CD4-positive, alpha-beta memory T cell (primary cell): ENCODE results near the gene RTL9. TPM values are rescaled to one million over a fixed set of nuclear protein-coding genes. Genes with fewer than 3 reads are reported as not detected.

Experiments
- CTCF ChIA-PET: fragments of 350-600 bp; sonication (Branson Sonifier 250); formaldehyde crosslinking; loops from one replicate; lab custom pipeline; 2021; ENCODE audit warnings: inconsistent platforms; ENCODE audit not compliant: partially characterized antibody; lab: Charles Lee
- POLR2A ChIA-PET: fragments of 350-600 bp; sonication (Branson Sonifier 250); formaldehyde crosslinking; loops from one replicate; lab custom pipeline; 2021; ENCODE audit not compliant: partially characterized antibody; lab: Charles Lee
- DNase-seq, 5 donors: peaks; one replicate each; pipeline versions ENCODE4 v3.0.0 to v3.0.0-alpha.2; 2020 to 2022; ENCODE audit warnings: mixed read lengths in 1 of 5
- H3K27ac ChIP-seq: one replicate; pipeline ENCODE4 v1.7.0; 2013; ENCODE audit warnings: low read depth, low read length
- H3K27me3 ChIP-seq: 2 replicates; pipeline ENCODE4 v1.7.0; 2013; ENCODE audit warnings: mild to moderate bottlenecking, low read length, moderate library complexity; ENCODE audit not compliant: insufficient read depth
- H3K36me3 ChIP-seq: 2 replicates; pipeline ENCODE4 v1.7.0; 2013; ENCODE audit warnings: mild to moderate bottlenecking, low read length, moderate library complexity; ENCODE audit not compliant: insufficient read depth
- H3K4me1 ChIP-seq: 2 replicates; pipeline ENCODE4 v1.7.0; 2013; ENCODE audit warnings: mild to moderate bottlenecking, low read length, moderate library complexity; ENCODE audit not compliant: insufficient read depth
- H3K4me3 ChIP-seq, 2 donors: one replicate each; pipeline ENCODE4 v1.7.0; 2013; ENCODE audit warnings: low read length in 2 of 2, mild to moderate bottlenecking in 1 of 2
- H3K9me3 ChIP-seq, 2 donors: one replicate each; pipeline ENCODE4 v1.7.0; 2013; ENCODE audit warnings: low read length in 2 of 2, control low read depth in 1 of 2; ENCODE audit not compliant: control insufficient read depth in 1 of 2
- H3K27ac Mint-ChIP-seq, 7 donors: one replicate each; pipeline ENCODE4 v1.8.0; 2020 to 2021; ENCODE audit warnings: mixed read lengths in 7 of 7, mild to moderate bottlenecking in 6 of 7, inconsistent platforms in 3 of 7, moderate library complexity in 3 of 7
- H3K27me3 Mint-ChIP-seq, 2 donors: one replicate each; pipeline ENCODE4 v1.8.0; 2020 to 2021; ENCODE audit warnings: mixed read lengths in 2 of 2
- H3K36me3 Mint-ChIP-seq, 2 donors: one replicate each; pipeline ENCODE4 v1.8.0; 2020 to 2021; ENCODE audit warnings: mixed read lengths in 2 of 2, inconsistent platforms in 1 of 2, mild to moderate bottlenecking in 1 of 2
- H3K4me1 Mint-ChIP-seq, 4 donors: one replicate each; pipeline ENCODE4 v1.8.0; 2020 to 2021; ENCODE audit warnings: mixed read lengths in 4 of 4, mild to moderate bottlenecking in 1 of 4
- H3K4me3 Mint-ChIP-seq, 8 donors: one replicate each; pipeline ENCODE4 v1.8.0; 2020 to 2021; ENCODE audit warnings: mixed read lengths in 8 of 8, mild to moderate bottlenecking in 7 of 8, moderate library complexity in 6 of 8, inconsistent platforms in 3 of 8
- H3K9me3 Mint-ChIP-seq, 8 donors: one replicate each; pipeline ENCODE4 v1.8.0; 2020 to 2021; ENCODE audit warnings: mixed read lengths in 8 of 8, mild to moderate bottlenecking in 5 of 8, inconsistent platforms in 3 of 8, moderate library complexity in 1 of 8
- intact Hi-C: fragments of 100-400 bp; cut with micrococcal nuclease; formaldehyde crosslinking; loops from one replicate; pipeline ENCODE4 v1.15.1; 2023
- polyA plus RNA-seq, 2 donors: library from polyadenylated mRNA; unstranded; fragments of 300-500 nt; fragmentation: Illumina TruSeq; gene quantifications; one replicate each; pipeline ENCODE4 v1.2.3, GENCODE V29; 2021
- total RNA-seq, 2 experiments: library from RNA; stranded (reverse); gene quantifications; one replicate each; pipeline ENCODE4 v1.2.3, GENCODE V29; 2021

RTL9 gene
- not detected for total RNA-seq
- not detected for polyA plus RNA-seq

DNA sequence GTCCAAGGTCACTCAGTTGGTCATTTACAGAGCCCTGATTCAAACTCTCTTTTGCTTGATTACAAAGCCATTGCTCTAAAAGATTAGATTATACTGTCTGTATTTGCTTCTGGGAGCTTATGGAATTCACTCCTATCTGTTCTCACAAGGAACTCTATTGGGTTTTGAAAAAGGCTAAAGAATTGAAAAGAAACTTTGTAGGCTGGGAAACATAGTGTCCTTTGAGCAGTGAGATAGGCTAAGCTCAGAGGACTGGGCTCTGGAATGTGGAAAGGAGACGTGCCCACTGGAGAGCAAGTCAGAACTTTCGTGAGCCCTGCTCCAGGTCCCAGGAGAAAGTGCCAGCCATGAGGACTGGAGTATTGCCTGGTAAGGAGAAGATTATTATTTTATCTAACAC is at the start of gene RTL9:
Gene RTL9, plus strand, starts transcription at position 301 of the 400 bp plus-strand sequence. CDS start 91,770 bp downstream, outside the sequence.
- ChIA-PET POLR2A (no interaction called here), CTCF (interaction anchor here (1.2 kb wide), 2 partner anchors 190 to 202 kb away, joined by 3 to 4 read pairs; no protein-coding TSS in a partner anchor)
- no peak within 1 kb of the TSS for H3K4me3 Mint-ChIP-seq

DNA sequence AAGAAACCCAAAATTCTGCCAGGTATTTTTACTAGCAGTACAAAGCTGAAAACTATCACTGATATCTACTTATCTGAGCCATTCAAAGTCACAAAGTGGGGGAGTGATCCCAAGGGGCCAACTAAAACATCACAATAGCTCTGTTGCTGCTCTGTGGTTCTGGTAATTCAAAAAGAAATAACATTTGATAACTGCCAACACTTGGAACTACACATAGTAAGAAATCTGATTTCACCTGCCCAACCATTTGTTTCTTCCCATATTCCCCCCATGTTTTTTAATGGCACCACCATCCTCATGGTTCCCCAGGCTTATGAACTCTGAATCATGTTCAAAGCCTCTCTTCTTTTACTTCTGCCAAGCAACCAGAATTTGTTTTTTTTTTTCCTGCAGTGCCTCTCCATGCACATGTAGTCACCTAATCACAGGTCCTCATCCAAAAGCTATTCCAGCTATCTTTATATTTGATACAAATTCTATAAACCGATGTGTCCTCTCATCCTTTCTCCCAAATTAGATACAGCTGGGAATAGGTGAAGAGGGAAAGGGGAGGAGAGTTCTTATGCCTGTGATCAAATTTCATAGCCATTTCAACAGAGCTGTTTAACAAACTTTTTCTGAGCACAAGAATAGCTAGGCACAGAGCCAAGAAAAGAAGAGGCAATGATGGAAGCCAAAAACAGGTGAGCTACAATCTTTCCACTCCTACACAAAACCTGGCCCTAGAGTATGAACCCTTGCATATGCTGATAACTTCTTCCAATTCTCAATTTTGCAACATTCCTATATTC is 48.5 kb upstream of the RTL9 start:
- Histone ChIP-seq H3K9me3 (no peaks in the 10 kb centered on the region), H3K4me3 (no peak overlapping the region), H3K27me3 (no peaks in the 10 kb centered on the region), H3K27ac (no peak overlapping the region), H3K36me3 (no peaks in the 10 kb centered on the region), H3K4me1 (peaks cover 64% of the 10 kb centered on the region)
- Mint-ChIP-seq H3K4me1 (peaks cover 40 to 74% (median 60%) of the 10 kb centered on the region in 4 donors), H3K9me3 (no peaks in the 10 kb centered on the region), H3K36me3 (peaks cover 0 to 2% of the 10 kb centered on the region in 2 donors), H3K4me3 (peak overlapping the region in 4 of 8 donors; percentile 17 to 78 (median 52)), H3K27me3 (no peaks in the 10 kb centered on the region), H3K27ac (peak overlapping the region in 6 of 7 donors; percentile 10 to 84 (median 42))
- no peak for DNase-seq
- ChIA-PET CTCF (interaction anchor here (1.3 to 1.5 kb wide), 2 partner anchors 13 to 65 kb away, joined by 3 to 5 read pairs; no protein-coding TSS in a partner anchor), POLR2A (interaction anchor here (2.0 kb wide), 1 partner anchor 80 kb away, joined by 6 read pairs; no protein-coding TSS in a partner anchor)
- intact Hi-C loops, result loop anchor here (10.0 kb wide), 2 partner anchors 95 to 305 kb away; partner anchors contain the start of gene TMEM164

More for the DNA sequence above, at the start of gene RTL9:
- H3K27ac Mint-ChIP-seq, result no peak within 1 kb of the TSS
- DNase-seq, result no peak
- no peaks in the 10 kb centered on the region for H3K9me3 ChIP-seq
- H3K4me3 ChIP-seq, result no peak within 1 kb of the TSS
- no peaks in the 10 kb centered on the region for H3K27me3 ChIP-seq
- no peaks in the 10 kb centered on the region for H3K36me3 ChIP-seq
- H3K4me1 ChIP-seq, result no peaks in the 10 kb centered on the region
- peaks cover 0 to 3% (median 0%) of the 10 kb centered on the region in 8 donors for H3K9me3 Mint-ChIP-seq
- no peak within 1 kb of the TSS for H3K27ac ChIP-seq
- H3K36me3 Mint-ChIP-seq, result no peaks in the 10 kb centered on the region
- intact Hi-C loops, result no loop called here
- peaks cover 0 to 3% of the 10 kb centered on the region in 2 donors for H3K27me3 Mint-ChIP-seq
- H3K4me1 Mint-ChIP-seq, result no peaks in the 10 kb centered on the region

DNA sequence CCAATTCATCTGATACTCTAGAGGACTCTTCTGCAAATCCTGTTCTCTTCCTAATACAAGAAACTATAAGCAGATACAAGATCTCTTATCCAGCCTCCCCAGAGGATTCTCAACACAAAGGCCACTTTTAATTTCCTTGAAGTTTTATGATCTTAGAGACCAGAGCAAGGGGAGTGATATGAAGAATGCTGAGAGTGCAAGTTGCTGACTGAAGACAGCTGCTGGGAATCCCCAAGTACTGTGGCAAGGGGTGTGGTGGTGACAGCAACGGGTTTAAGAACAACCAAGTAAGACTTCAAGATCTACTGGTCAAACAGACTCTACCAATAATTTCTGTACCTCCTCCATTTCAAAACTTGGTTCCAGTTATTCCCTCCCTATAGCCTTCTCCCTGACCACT is 47.8 kb upstream of the RTL9 start:
- no peaks in the 10 kb centered on the region for H3K9me3 Mint-ChIP-seq
- peak overlapping the region; percentile 10 to 88 (median 43) for H3K27ac Mint-ChIP-seq
- POLR2A ChIA-PET, result interaction anchor here (0.8 to 2.0 kb wide), 3 partner anchors 17 to 81 kb away, joined by 3 to 6 read pairs (median 3); no protein-coding TSS in a partner anchor
- no peaks in the 10 kb centered on the region for H3K27me3 ChIP-seq
- H3K4me3 Mint-ChIP-seq, result peak overlapping the region in 7 of 8 donors; percentile 11 to 78 (median 51)
- no peak overlapping the region for H3K27ac ChIP-seq
- CTCF ChIA-PET, result interaction anchor here (1.2 to 1.5 kb wide), 4 partner anchors 14 to 143 kb away, joined by 3 to 5 read pairs (median 4); no protein-coding TSS in a partner anchor
- no peaks in the 10 kb centered on the region for H3K36me3 ChIP-seq
- H3K4me3 ChIP-seq, result no peak overlapping the region
- H3K9me3 ChIP-seq, result no peaks in the 10 kb centered on the region
- DNase-seq, result peak; percentile 20 to 69 (median 24)
- H3K4me1 Mint-ChIP-seq, result peaks cover 44 to 74% (median 61%) of the 10 kb centered on the region in 4 donors
- intact Hi-C loops, result loop anchor here (10.0 kb wide), 2 partner anchors 94 to 306 kb away; partner anchors contain the start of gene TMEM164
- H3K36me3 Mint-ChIP-seq, result peaks cover 0 to 2% of the 10 kb centered on the region in 2 donors
- no peaks in the 10 kb centered on the region for H3K27me3 Mint-ChIP-seq
- H3K4me1 ChIP-seq, result peaks cover 71% of the 10 kb centered on the region

DNA sequence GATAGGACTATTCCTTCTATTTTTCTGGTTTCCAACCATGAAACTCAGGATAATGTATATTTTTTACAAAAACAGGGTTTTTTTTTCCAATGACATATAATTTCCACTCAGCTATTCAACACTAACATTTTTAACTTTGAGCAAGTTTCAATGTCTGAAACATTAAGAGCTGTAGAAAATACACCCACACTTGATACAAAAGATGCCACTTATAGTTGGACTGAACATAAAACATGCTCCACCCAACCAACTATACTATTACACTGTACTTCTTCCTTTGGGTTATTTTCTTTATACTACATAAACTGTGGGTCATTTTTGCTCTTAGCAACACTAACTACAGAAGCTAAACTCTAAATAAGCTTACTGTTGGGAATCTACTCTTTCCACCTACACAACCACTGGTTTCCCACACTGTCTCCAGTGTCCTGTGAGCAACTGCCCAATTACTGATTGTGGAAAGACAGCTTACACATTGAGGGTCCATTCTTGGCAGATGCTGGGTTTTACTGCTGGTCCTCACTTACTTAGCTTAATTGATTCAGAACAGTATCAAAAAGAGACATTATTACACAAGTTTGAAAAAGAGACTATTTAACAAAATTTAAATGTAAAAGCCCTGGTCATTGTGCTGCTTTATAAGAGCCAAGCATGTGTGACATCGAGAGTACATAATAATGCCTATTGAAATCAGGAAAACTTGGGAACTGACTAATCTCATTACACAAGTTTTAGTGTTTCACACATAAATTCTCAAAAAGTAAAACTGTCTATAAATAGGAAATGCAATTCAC is 47.0 kb upstream of the RTL9 start:
- no peak for DNase-seq
- CTCF ChIA-PET, result interaction anchor here (1.2 to 1.3 kb wide), 2 partner anchors 91 to 144 kb away, joined by 3 to 4 read pairs; no protein-coding TSS in a partner anchor
- Histone ChIP-seq H3K9me3 (no peaks in the 10 kb centered on the region), H3K27ac (no peak overlapping the region), H3K4me3 (no peak overlapping the region), H3K27me3 (no peaks in the 10 kb centered on the region), H3K36me3 (no peaks in the 10 kb centered on the region), H3K4me1 (peaks cover 71% of the 10 kb centered on the region)
- Mint-ChIP-seq H3K36me3 (peaks cover 0 to 2% of the 10 kb centered on the region in 2 donors), H3K4me3 (peak overlapping the region in 4 of 8 donors; percentile 4 to 78 (median 30)), H3K27me3 (no peaks in the 10 kb centered on the region), H3K27ac (peak overlapping the region in 4 of 7 donors; percentile 11 to 88 (median 44)), H3K4me1 (peaks cover 44 to 79% (median 61%) of the 10 kb centered on the region in 4 donors), H3K9me3 (no peaks in the 10 kb centered on the region)
- POLR2A ChIA-PET, result interaction anchor here (0.8 to 2.0 kb wide), 3 partner anchors 17 to 82 kb away, joined by 3 to 6 read pairs (median 3); no protein-coding TSS in a partner anchor
- intact Hi-C loops, result loop anchor here (10.0 kb wide), 2 partner anchors 93 to 307 kb away; partner anchors contain the start of gene TMEM164

DNA sequence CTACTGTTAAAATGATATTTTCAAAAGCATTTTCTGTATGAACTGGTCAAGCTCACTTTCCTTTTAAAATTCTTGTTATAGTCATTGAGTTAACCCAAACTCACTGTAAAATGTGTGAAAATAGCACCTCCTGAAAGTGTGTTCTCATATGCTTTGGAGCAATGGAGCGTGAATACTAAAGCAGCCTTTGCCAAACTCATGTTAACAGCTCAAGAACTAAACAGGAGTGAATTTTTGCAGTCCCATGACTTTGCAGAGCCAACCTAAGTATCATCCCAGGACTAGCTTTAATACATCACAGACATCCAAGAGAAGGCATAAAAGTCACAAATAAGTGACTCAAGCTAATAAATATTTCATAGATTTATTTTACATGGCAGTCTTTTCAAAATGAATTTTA is 43.1 kb upstream of the RTL9 start:
- no peak overlapping the region for H3K27ac ChIP-seq
- no peak overlapping the region for H3K4me3 ChIP-seq
- H3K27me3 Mint-ChIP-seq, result no peaks in the 10 kb centered on the region
- peaks cover 3 to 13% of the 10 kb centered on the region in 2 donors for H3K36me3 Mint-ChIP-seq
- H3K4me1 Mint-ChIP-seq, result peaks cover 30 to 68% (median 40%) of the 10 kb centered on the region in 4 donors
- H3K9me3 ChIP-seq, result no peaks in the 10 kb centered on the region
- H3K36me3 ChIP-seq, result no peaks in the 10 kb centered on the region
- no peaks in the 10 kb centered on the region for H3K27me3 ChIP-seq
- no peaks in the 10 kb centered on the region for H3K9me3 Mint-ChIP-seq
- H3K4me3 Mint-ChIP-seq, result peak overlapping the region in 7 of 8 donors; percentile 69 to 98 (median 96)
- ChIA-PET CTCF (interaction anchor here (1.4 kb wide), 1 partner anchor 154 kb away, joined by 3 read pairs; no protein-coding TSS in a partner anchor), POLR2A (interaction anchor here (4.0 to 5.4 kb wide), 2 partner anchors 86 to 126 kb away, joined by 20 to 76 read pairs; no protein-coding TSS in a partner anchor)
- H3K4me1 ChIP-seq, result peaks cover 54% of the 10 kb centered on the region
- H3K27ac Mint-ChIP-seq, result peak overlapping the region in 2 of 7 donors; percentile 8 to 93
- intact Hi-C loops, result loop anchor here (5.0 to 10.0 kb wide), 5 partner anchors 48 to 778 kb away; partner anchors contain the start of genes NXT2 and TMEM164
- no peak for DNase-seq

DNA sequence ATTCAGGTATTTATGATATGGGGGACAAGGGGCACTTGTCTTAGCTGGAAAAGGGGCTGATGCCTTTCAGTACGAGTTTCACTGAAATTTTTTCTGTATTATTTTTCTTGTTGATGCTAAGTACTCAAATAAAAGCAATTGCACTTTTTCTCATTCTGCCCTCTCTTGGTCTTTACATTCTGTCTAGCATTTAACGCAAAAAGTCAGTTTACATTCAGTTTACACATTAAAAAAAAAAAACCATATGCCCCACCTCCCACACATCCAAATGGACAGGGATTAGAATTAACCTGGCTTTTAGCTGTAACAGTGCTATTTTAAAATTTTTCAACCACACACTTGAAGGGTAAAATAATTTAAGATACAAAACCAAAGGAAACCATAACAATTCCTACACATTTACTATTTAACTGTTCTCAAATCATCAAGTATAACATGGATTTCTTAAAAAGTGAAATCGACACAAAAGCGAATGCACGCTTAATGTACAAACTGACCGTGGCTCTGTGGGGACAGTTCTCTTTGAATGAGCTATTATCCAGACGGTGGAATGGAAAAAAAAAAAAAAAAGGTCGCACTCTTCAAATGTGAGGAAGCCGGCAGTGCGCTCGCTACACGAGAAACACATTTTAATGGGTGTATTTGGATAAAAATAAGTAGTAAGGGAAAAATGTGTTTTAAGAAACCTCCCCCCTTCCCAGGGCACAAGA is 42.1 kb upstream of the RTL9 start:
- intact Hi-C loops, result loop anchor here (5.0 to 10.0 kb wide), 5 partner anchors 49 to 779 kb away; partner anchors contain the start of genes NXT2 and TMEM164
- no peaks in the 10 kb centered on the region for H3K27me3 ChIP-seq
- ChIA-PET CTCF (interaction anchor here (0.9 to 2.3 kb wide), 6 partner anchors 78 to 156 kb away, joined by 3 to 9 read pairs (median 4); no protein-coding TSS in a partner anchor), POLR2A (interaction anchor here (0.8 to 5.4 kb wide), 15 partner anchors 9 to 138 kb away, joined by 3 to 76 read pairs (median 5); no protein-coding TSS in a partner anchor)
- peak overlapping the region; percentile 68 for H3K27ac ChIP-seq
- H3K9me3 ChIP-seq, result no peaks in the 10 kb centered on the region
- H3K4me1 Mint-ChIP-seq, result peaks cover 23 to 58% (median 32%) of the 10 kb centered on the region in 4 donors
- H3K9me3 Mint-ChIP-seq, result no peaks in the 10 kb centered on the region
- peaks cover 45% of the 10 kb centered on the region for H3K4me1 ChIP-seq
- no peaks in the 10 kb centered on the region for H3K27me3 Mint-ChIP-seq
- H3K36me3 ChIP-seq, result no peaks in the 10 kb centered on the region
- H3K4me3 Mint-ChIP-seq, result peak overlapping the region; percentile 89 to 98 (median 96)
- H3K27ac Mint-ChIP-seq, result peak overlapping the region; percentile 35 to 95 (median 93)
- H3K36me3 Mint-ChIP-seq, result peaks cover 3 to 13% of the 10 kb centered on the region in 2 donors
- H3K4me3 ChIP-seq, result peak overlapping the region; percentile 44 to 75
- no peak for DNase-seq
